Calu3 (cell line): ENCODE data around the gene SBF2. TPM values are rescaled to one million over a fixed set of nuclear protein-coding genes. Genes with fewer than 3 reads are reported as not detected.

ENCODE experiments used
- BruUV-seq: library from RNA; stranded (reverse); fragments of 400-500 nt; replicated peaks from 2 replicates; lab custom pipeline; 2021; lab: Mats Ljungman, UMichigan
- CTCF ChIA-PET: fragments of 300-600 bp; sonication (Branson Sonifier 250); formaldehyde crosslinking; loops from one replicate; lab custom pipeline; 2022; ENCODE audit warnings: antibody characterized with exemption; lab: Charles Lee
- DNase-seq: peaks from one replicate; pipeline ENCODE4 v3.0.0; 2022
- H3K27ac Mint-ChIP-seq: one replicate; pipeline ENCODE4 v1.8.0; 2022; ENCODE audit warnings: mixed read lengths; ENCODE audit not compliant: unreplicated experiment
- H3K27me3 Mint-ChIP-seq: one replicate; pipeline ENCODE4 v1.8.0; 2022; ENCODE audit warnings: mixed read lengths; ENCODE audit not compliant: unreplicated experiment
- H3K36me3 Mint-ChIP-seq: one replicate; pipeline ENCODE4 v1.8.0; 2022; ENCODE audit warnings: mild to moderate bottlenecking, moderate library complexity, mixed read lengths; ENCODE audit not compliant: insufficient read depth, unreplicated experiment
- H3K4me1 Mint-ChIP-seq: one replicate; pipeline ENCODE4 v1.8.0; 2022; ENCODE audit warnings: mild to moderate bottlenecking, low read depth, mixed read lengths; ENCODE audit not compliant: unreplicated experiment
- H3K4me3 Mint-ChIP-seq: one replicate; pipeline ENCODE4 v1.8.0; 2022; ENCODE audit warnings: mild to moderate bottlenecking, low read depth, moderate library complexity, mixed read lengths; ENCODE audit not compliant: unreplicated experiment
- H3K9me3 Mint-ChIP-seq: one replicate; pipeline ENCODE4 v1.8.0; 2022; ENCODE audit warnings: low read depth, mixed read lengths; ENCODE audit not compliant: unreplicated experiment
- CTCF ChIP-seq: fragments of 200-600 bp; IDR thresholded peaks from one replicate; pipeline ENCODE4 v1.8.0; 2022; ENCODE audit warnings: antibody characterized with exemption; ENCODE audit not compliant: unreplicated experiment
- intact Hi-C: fragments of 100-400 bp; cut with micrococcal nuclease; formaldehyde crosslinking; loops from one replicate; pipeline ENCODE4 v1.10.0; 2022; ENCODE audit not compliant: unreplicated experiment
- total RNA-seq: library from RNA; stranded (reverse); gene quantifications from 2 replicates; pipeline ENCODE4 v1.2.3, GENCODE V29; 2022

Gene SBF2
- total RNA-seq, 1 experiment from 2014 or later = 39.0 TPM

DNA sequence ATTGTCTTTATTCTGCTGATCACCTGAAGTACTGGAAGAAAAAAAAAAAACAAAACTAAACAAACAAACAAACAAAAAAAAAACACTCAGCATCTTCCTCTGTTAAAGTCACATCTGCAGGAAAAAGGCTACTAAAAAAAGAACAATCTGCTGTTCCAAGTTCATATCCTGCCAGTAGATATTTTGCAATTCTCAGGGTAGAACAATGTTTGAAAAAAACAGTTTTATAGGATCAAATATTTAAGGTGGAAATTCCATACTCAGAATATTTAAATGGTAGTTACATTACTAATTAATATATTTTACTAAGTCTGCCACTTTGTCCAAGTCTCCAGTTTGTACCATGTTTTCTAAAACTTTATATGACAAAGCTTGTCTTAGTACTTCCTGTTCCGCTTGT lies 175.2 kb downstream of the SBF2 start:
- peaks cover 19% of the 10 kb centered on the region for H3K4me1 Mint-ChIP-seq
- intact Hi-C loops = no loop called here
- H3K4me3 Mint-ChIP-seq = no peak overlapping the region
- H3K27me3 Mint-ChIP-seq = no peaks in the 10 kb centered on the region
- no peaks in the 10 kb centered on the region for H3K36me3 Mint-ChIP-seq
- CTCF ChIA-PET = no interaction called here
- H3K9me3 Mint-ChIP-seq = no peaks in the 10 kb centered on the region
- H3K27ac Mint-ChIP-seq = no peak overlapping the region
- no TSS peak for BruUV-seq
- TF ChIP-seq CTCF = no peak
- no peak for DNase-seq

DNA sequence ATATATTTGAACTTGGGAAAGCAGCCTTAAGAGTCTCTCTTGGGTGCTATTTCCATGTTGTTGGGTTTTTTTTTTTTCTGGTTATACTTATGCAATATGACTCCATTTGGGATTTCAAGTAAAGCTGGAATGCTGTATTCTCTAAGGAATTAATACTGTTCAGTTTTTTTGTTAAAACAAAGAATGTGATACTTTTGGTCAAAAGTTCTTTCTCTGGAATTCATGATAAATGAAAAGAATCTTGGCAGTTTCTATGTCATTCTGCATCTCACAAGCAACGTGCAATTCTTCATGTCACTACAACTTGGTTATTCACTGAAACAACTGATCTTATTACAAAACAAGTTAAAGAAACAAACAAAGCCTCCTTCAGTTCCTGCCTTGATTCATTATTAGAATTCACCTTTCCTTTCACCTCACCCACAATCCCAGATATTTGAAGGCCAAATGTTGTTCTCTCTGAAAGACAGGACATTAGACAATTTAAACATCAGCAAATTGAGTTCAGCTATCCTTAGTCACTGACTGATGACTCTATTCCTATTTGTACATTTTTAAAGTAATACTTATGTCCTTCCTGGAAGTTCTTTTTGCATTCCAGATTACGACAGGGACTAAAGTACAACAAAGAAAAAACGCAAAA lies 176.2 kb downstream of the SBF2 start:
- intact Hi-C loops = no loop called here
- no peak overlapping the region for H3K4me3 Mint-ChIP-seq
- peaks cover 13% of the 10 kb centered on the region for H3K4me1 Mint-ChIP-seq

GRCh38 chr11:10116588-10116987 lies 177.4 kb downstream of the SBF2 start:
- BruUV-seq = no TSS peak
- Mint-ChIP-seq H3K4me1 (peaks cover under 1% of the 10 kb centered on the region), H3K36me3 (no peaks in the 10 kb centered on the region), H3K27ac (no peak overlapping the region), H3K9me3 (no peaks in the 10 kb centered on the region), H3K27me3 (no peaks in the 10 kb centered on the region), H3K4me3 (no peak overlapping the region)
- no peak for DNase-seq
- intact Hi-C loops = no loop called here
- TF ChIP-seq CTCF = no peak
- CTCF ChIA-PET = no interaction called here

More for the DNA sequence above, 176.2 kb downstream of the SBF2 start:
- CTCF ChIA-PET = interaction anchor here (0.6 kb wide), 1 partner anchor 165 kb away, joined by 3 read pairs; no protein-coding TSS in a partner anchor
- H3K36me3 Mint-ChIP-seq = no peaks in the 10 kb centered on the region
- TF ChIP-seq CTCF = no peak
- no peak overlapping the region for H3K27ac Mint-ChIP-seq
- no peaks in the 10 kb centered on the region for H3K9me3 Mint-ChIP-seq
- DNase-seq = no peak
- H3K27me3 Mint-ChIP-seq = no peaks in the 10 kb centered on the region
- BruUV-seq = no TSS peak

DNA sequence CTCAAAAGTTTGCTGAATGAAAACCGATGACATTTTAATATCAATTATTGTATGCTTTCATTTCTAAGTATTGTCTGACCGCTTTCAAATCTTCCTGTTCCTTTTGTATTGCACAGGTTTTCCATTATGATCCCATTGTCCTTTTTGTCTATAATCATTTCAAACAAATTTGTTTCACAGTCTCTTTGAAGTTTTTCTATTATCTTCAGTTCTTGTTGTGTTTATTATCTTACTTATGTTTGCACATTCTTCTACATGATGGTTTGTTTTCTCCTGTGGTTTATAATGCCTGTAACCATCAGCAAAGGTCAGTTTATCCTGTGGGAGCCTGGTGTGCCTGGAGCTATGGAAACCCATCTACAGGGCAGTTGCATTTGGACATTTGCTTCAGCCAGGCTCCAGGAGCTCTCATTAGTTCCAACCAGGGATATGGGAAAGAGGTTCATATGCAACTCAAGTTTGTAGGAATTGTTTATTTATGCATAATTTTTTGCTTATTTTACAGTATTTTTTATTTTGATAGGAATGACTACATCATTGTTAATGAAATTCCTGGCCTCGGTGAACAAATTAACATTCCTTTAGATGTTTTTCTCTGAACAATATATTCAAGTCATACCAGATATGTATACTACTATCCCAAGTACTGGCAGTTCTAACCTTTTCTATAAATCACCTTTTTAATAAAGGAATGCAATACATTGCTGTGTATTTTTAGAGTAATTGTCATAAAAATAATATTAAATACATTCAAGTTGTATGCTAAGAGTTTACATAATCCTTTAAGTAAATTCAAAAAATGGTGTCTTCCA lies 179.2 kb downstream of the SBF2 start:
- Mint-ChIP-seq H3K4me1 (no peaks in the 10 kb centered on the region), H3K36me3 (no peaks in the 10 kb centered on the region), H3K27ac (no peak overlapping the region), H3K4me3 (no peak overlapping the region), H3K27me3 (no peaks in the 10 kb centered on the region), H3K9me3 (no peaks in the 10 kb centered on the region)
- BruUV-seq = no TSS peak
- intact Hi-C loops = no loop called here
- CTCF ChIA-PET = no interaction called here
- no peak for DNase-seq
- no peak for TF ChIP-seq CTCF
